ENCODE results near the gene NCAPG2. TPM values are rescaled to one million over a fixed set of nuclear protein-coding genes. Genes with fewer than 3 reads are reported as not detected.

NCAPG2 gene
- total and polyA plus RNA-seq, 10 of the 15 experiments (the other 5 are each of a cell fraction or from before 2014, with no cell fraction given): 11.2 to 78.2 (median 49.2) TPM

- Histone ChIP-seq H3K27me3 (replicated peaks in 1 of 2; ENCODE audit: control insufficient read depth in 2 of 2, insufficient read depth in 2 of 2, low read length in 1 of 2) (no peaks in the 10 kb centered on the region), H3K27ac (ENCODE audit: control insufficient read depth, insufficient read depth) (no peak overlapping the region), H3K4me1 (ENCODE audit: control insufficient read depth, insufficient read depth, low read length) (no peaks in the 10 kb centered on the region), H3K4me2 (ENCODE audit: control insufficient read depth, insufficient read depth) (no peak overlapping the region), H2AFZ (ENCODE audit: control insufficient read depth, low read depth, low read length) (no peak overlapping the region), H3K4me3 (no peak overlapping the region), H3K9ac (ENCODE audit: control insufficient read depth, insufficient read depth, low read length) (no peak overlapping the region), H3K79me2 (ENCODE audit: control insufficient read depth, insufficient read depth, low read length) (no peaks in the 10 kb centered on the region), H4K20me1 (ENCODE audit: control insufficient read depth, insufficient read depth) (no peaks in the 10 kb centered on the region), H3K36me3 (ENCODE audit: control insufficient read depth in 2 of 2, insufficient read depth in 2 of 2, low read length in 1 of 2) (no peaks in the 10 kb centered on the region), H3K9me3 (replicated peaks; ENCODE audit: control insufficient read depth, insufficient read depth, low read length) (no peaks in the 10 kb centered on the region; the same call in 2 of the 3 replicates)
- POLR2A ChIA-PET: interaction anchor here (0.6 to 0.7 kb wide), 2 partner anchors 59 to 1733 kb away, joined by 3 to 6 read pairs; no protein-coding TSS in a partner anchor
- FAIRE-seq (no peak), ATAC-seq (no peak), DNase-seq (ENCODE audit: low read depth, low spot score) (no peak)
- RAD21 ChIA-PET (ENCODE audit: unreplicated experiment): no interaction called here
- WGBS (ENCODE audit: insufficient coverage, insufficient replicate concordance, low lambda C conversion rate, missing lambda C conversion rate): 36% methylated on average over 5 of the region's 5 CpGs
- SMC1A ChIA-PET (ENCODE audit: uncharacterized antibody, unreplicated experiment): no interaction called here
- CTCF ChIA-PET: no interaction called here
- in situ Hi-C loops (cut with MboI) (no loop called here), intact Hi-C loops (cut with micrococcal nuclease; ENCODE audit: unreplicated experiment) (no loop called here)
- BruUV-seq (replicated peaks): no TSS peak
- no peak for TF ChIP-seq RBBP5 (conservative IDR thresholded peaks at IDR 0.05)
- TF ChIP-seq STAT1 (conservative IDR thresholded peaks at IDR 0.05): no peak
- TF ChIP-seq KAT2A (conservative IDR thresholded peaks at IDR 0.05; ENCODE audit: control insufficient read depth, low read depth, low read length): no peak
- no peak for TF ChIP-seq CHD2 (IDR thresholded peaks at IDR 0.05; ENCODE audit: borderline replicate concordance, low read depth, low read length)
- TF ChIP-seq FOS (IDR thresholded peaks at IDR 0.05; ENCODE audit: borderline replicate concordance, extremely low read depth, insufficient read length): no peak
- no peak for TF ChIP-seq SPI1 (IDR thresholded peaks at IDR 0.05; ENCODE audit: borderline replicate concordance, insufficient read depth, low read depth, low read length)
- TF ChIP-seq CUX1 (IDR thresholded peaks at IDR 0.05; ENCODE audit: insufficient replicate concordance, low read depth, low read length): no peak
Measured at GRCh38 chr7:158583143-158583542, 121.5 kb downstream of the NCAPG2 start.
